Upper lobe of left lung (tissue), 4 donors: Measurements from ENCODE around the gene AGK.

ENCODE experiments used
- CTCF ChIP-seq, 6 experiments: fragments of 450-650 bp in 4 of 6; fragments of 200-600 bp in 2 of 6; sonication (generic) in 2 of 6; IDR thresholded peaks; one replicate each; pipeline ENCODE4 v1.5.1; 2016 to 2019; ENCODE audit warnings: antibody characterized with exemption in 6 of 6
- EP300 ChIP-seq, 4 donors: sonication (generic); formaldehyde crosslinking; IDR thresholded peaks; one replicate each; pipeline ENCODE4 v1.5.1; 2017; ENCODE audit warnings: antibody characterized with exemption in 4 of 4, control low read depth in 2 of 4
- POLR2A ChIP-seq, 4 donors: fragments of 450-650 bp; IDR thresholded peaks; one replicate each; pipeline ENCODE4 v1.5.1; 2016 to 2017; ENCODE audit warnings: antibody characterized with exemption in 4 of 4, mild to moderate bottlenecking in 2 of 4
- POLR2AphosphoS5 ChIP-seq, 2 donors: sonication (generic); formaldehyde crosslinking; IDR thresholded peaks; one replicate each; pipeline ENCODE4 v1.5.1; 2017; ENCODE audit warnings: antibody characterized with exemption in 2 of 2

GRCh38 chr7:141550386-141551093, 670 bp upstream of the AGK start:
- TF ChIP-seq CTCF (IDR thresholded peaks at IDR 0.05) (no peak), POLR2A (IDR thresholded peaks at IDR 0.05) (no peak), EP300 (IDR thresholded peaks at IDR 0.05) (no peak), POLR2AphosphoS5 (IDR thresholded peaks at IDR 0.05) (no peak)
